NCI-H1092 treated with DMSO at 0.1 percent for 48 hours (cell line): ENCODE measurements around the gene IL1RL1.
"Not testable (repeated sequence)": the region's sequence is repeated elsewhere in the genome, so short reads cannot be mapped to it uniquely, and the experiment has no call there.

ENCODE experiments used
- DNase-seq: peaks from one replicate; lab custom pipeline; 2025; lab: John Stamatoyannopoulos, UW

IL1RL1 gene

GRCh38 chr2:102294802-102295489 lies 16.4 kb upstream of the IL1RL1 start:
- DNase-seq, result no peak

- no peak for DNase-seq
Observed at GRCh38 chr2:102295566-102295965, 15.8 kb upstream of the IL1RL1 start.

GRCh38 chr2:102296449-102296848 lies 14.9 kb upstream of the IL1RL1 start:
- no peak for DNase-seq

- no peak for DNase-seq
Observed at GRCh38 chr2:102297891-102298290, 13.5 kb upstream of the IL1RL1 start.

GRCh38 chr2:102301867-102302362 lies 9.4 kb upstream of the IL1RL1 start:
- no peak for DNase-seq

- DNase-seq, result no peak
Observed at GRCh38 chr2:102302458-102302857, 8.9 kb upstream of the IL1RL1 start.

GRCh38 chr2:102303589-102303988 lies 7.8 kb upstream of the IL1RL1 start:
- no peak for DNase-seq

GRCh38 chr2:102304268-102304667 lies 7.1 kb upstream of the IL1RL1 start:
- no peak for DNase-seq

- no peak for DNase-seq
Observed at GRCh38 chr2:102304711-102305611, 6.4 kb upstream of the IL1RL1 start.

GRCh38 chr2:102306125-102306524 lies 5.2 kb upstream of the IL1RL1 start:
- DNase-seq, result no peak

- DNase-seq, result no peak
Observed at GRCh38 chr2:102313025-102313424, 1.7 kb downstream of the IL1RL1 start.

GRCh38 chr2:102313471-102313870 lies 2.1 kb downstream of the IL1RL1 start:
- DNase-seq, result no peak

GRCh38 chr2:102313950-102314349 lies 2.6 kb downstream of the IL1RL1 start:
- no peak for DNase-seq

GRCh38 chr2:102315921-102316320 lies 4.6 kb downstream of the IL1RL1 start:
- no peak for DNase-seq

- no peak for DNase-seq
Observed at GRCh38 chr2:102317715-102318114, 6.4 kb downstream of the IL1RL1 start.

- no peak for DNase-seq
Observed at GRCh38 chr2:102318437-102318836, 7.1 kb downstream of the IL1RL1 start.

GRCh38 chr2:102321941-102322719 lies 10.8 kb downstream of the IL1RL1 start:
- no peak for DNase-seq

GRCh38 chr2:102324914-102325313 lies 13.6 kb downstream of the IL1RL1 start:
- not testable (repeated sequence) for DNase-seq

- DNase-seq, result no peak
Observed at GRCh38 chr2:102331311-102331980, 20.1 kb downstream of the IL1RL1 start.

GRCh38 chr2:102334486-102334885 lies 23.1 kb downstream of the IL1RL1 start:
- DNase-seq, result no peak

- no peak for DNase-seq
Observed at GRCh38 chr2:102335871-102336366, 24.6 kb downstream of the IL1RL1 start.
